HG02852 (cell line): Measurements from ENCODE around the gene CLEC7A.

Experiments used
- ATAC-seq: cut with Tn5 transposase; IDR thresholded peaks from one replicate; pipeline ENCODE4 v1.9.1; 2021; ENCODE audit warnings: mild to moderate bottlenecking, moderate library complexity; ENCODE audit not compliant: unreplicated experiment

The CLEC7A gene

GRCh38 chr12:10095971-10096370 lies 34.0 kb downstream of the CLEC7A start:
- ATAC-seq = no peak

GRCh38 chr12:10094646-10095395 lies 35.2 kb downstream of the CLEC7A start:
- ATAC-seq = no peak

DNA sequence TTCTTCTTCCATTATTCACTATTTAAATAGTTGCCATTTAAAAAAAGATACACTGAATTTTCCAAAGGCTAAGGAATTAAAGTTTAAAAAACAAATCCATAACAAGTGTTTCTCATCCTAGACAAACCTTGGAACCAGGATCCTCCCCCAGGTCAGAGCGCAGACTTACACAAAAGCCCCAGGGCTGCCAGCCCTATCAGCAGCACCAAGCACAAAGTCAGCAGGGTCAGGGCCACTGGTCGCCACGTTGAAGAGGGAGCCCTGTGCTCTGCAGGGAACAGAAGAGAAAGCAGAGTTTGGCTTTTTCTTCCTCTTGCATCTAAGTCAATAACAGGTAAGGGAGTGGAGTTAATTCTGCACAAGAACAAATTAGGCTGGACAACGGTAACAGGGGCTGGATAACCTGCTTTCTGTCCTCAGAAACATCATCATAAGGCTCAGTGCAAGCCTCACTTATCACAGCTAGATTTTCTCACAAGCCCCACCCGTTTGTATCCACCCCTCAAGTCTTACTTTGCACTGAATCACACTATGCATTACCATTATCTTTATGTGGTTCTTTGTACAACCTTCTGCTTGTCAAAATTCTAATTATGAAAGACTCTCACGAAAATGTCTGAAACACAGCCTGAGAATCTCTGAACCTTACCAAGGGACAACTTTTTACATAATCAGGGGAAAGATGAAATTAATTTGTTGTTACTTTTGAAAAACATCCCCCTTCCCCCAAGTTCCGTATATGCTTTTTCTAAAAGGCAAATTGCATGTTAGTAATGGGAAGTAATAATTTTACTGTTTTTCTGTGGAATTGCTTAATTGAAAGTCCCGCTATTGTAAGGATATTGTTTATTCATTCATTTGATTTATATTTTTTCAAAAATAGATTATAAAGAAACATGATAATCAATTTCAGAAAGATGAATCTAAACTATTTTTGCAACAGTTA lies 40.8 kb downstream of the CLEC7A start:
- ATAC-seq = no peak

DNA sequence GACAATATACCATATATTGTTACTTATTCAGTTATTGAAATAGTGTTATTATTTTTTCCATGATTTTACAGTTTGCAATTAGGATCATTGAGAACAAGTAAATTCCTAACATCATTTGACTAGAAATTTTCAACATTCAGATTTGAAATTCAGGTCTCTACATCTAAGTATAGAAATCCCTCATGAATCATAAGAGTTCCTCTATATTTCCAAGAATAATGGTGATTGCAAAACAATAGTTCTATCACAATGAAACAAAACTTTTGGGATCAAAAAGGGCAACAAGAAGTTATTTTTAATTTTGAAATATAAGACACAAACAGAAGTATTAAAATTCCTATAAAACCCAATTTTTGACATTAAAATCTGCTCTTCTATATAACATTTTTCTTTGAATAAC lies 42.0 kb downstream of the CLEC7A start:
- no peak for ATAC-seq

DNA sequence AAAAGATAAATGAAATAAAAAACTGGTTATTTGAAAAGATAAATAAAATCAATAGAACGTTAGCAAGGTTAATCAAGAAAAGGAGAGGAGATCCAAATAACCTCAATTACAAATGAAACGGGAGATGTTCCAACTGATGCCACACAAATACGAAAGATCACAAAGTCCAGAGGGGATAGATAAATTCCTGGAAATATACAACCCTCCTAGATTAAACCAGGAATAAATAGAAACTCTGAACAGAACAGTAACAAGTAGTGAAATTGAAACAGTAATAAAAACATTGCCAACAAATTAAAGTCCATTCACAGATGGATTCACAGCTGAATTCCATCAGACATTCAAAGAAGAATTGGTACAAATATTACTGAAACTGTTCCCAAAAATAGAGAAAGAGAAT lies 43.6 kb downstream of the CLEC7A start:
- no peak for ATAC-seq

GRCh38 chr12:10084733-10085132 lies 45.3 kb downstream of the CLEC7A start:
- no peak for ATAC-seq

- ATAC-seq = no peak
These were observed 47.7 kb downstream of the CLEC7A start for GRCh38 chr12:10082117-10082874.

DNA sequence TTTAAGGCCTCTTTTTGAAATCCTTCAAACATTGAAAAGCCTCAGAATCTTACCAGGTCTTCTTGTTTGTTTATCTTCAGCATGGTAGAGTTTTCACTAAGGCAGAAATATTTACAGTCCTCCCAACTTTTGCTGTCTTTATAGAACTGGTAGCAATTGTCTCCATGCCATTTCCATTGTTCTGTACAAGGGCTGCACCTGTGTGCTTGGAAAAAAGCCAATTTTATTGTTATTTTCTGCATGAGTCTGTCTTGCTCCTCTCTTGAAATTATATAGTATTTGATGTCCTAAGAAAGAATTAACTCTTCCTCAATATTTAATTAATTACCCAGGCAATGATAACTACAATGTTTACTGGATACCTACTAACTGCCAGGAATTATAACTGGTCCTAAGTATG lies 54.5 kb downstream of the CLEC7A start:
- no peak for ATAC-seq

- ATAC-seq = no peak
These were observed 56.7 kb downstream of the CLEC7A start for GRCh38 chr12:10073261-10073660.

DNA sequence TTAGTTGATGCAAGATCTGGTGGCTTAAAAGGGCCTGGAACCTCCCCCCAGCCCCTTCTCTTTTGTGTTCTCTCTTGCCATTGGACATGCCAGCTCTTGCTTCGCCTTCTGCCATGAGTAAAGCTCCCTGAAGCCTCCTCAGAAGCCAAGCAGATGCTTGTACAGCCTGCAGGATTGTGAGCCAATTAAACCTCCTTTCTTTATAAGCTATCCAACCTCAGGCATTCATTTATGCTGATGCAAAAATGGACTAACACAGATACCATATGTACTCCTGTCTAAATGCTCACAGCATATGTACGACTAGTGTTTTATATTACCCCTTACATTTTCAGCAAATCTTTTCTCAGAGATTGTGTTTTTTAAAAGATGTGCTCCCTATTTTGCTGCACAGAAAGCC lies 57.9 kb downstream of the CLEC7A start:
- no peak for ATAC-seq

GRCh38 chr12:10070380-10070779 lies 59.6 kb downstream of the CLEC7A start:
- no peak for ATAC-seq

DNA sequence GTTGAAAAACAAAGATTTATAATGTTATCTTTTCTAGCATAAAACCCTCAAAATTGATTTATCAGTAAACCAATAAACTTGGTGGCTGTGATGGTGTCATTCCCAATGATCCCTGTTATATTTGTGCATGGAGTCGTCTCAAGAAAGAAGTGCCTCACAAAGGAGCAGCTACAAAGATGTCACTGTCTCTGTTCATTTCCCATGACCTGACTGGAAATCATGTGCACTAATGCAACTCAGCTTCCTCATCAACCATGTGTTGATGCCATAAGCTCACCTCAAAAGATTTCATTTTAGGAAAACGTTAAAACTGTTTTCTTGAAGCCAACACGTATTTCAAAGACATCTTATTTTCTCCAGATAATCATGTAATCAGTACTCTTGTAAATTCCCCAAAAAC lies 60.0 kb downstream of the CLEC7A start:
- no peak for ATAC-seq

DNA sequence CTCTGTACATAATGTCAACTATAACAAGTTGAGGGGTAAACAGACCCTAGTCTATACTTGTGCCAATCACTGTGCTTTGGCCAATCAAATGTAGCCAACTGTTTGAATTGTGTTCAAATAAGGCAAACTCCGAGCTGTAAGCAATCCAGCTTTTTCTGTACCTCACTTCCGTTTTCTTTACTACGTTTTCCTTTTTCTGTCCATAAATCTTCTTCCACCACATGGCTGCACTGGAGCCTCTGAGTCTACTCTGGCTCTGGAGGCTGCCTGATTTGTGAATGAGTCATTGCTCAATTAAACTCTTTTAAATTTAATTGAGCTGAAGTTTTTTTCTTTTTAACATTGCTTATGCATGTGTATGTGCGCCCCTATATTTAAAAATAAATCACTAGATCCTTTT lies 60.9 kb downstream of the CLEC7A start:
- ATAC-seq = no peak

DNA sequence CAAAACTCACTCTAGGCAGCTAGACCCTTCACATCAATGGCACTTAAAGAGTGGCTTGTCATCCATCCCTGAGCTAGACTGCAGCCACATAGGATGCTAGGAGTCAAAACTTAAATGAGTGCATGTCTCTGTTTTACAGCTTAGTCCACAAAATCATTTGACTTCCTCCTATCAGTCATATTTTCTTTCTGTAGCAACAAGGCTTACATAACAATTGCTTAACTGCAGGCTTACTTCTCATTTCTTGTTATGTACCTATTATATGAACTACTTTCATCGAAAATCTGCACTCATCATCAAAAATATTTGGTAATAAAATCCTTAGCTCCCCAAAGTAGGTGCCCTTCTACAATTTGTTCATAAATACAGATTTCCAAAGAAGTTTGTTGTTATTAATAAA lies 61.4 kb downstream of the CLEC7A start:
- ATAC-seq = no peak

GRCh38 chr12:10067942-10068341 lies 62.1 kb downstream of the CLEC7A start:
- ATAC-seq = no peak

- ATAC-seq = no peak
These were observed 62.7 kb downstream of the CLEC7A start for GRCh38 chr12:10067264-10067663.
